NAMALWA (cell line): ENCODE results near the gene SVEP1.
A peak's percentile ranks its signal among the peaks of the same experiment; 100 is the strongest.
"Not testable (repeated sequence)": the region's sequence is repeated elsewhere in the genome, so short reads cannot be mapped to it uniquely, and the experiment has no call there.

ENCODE experiments used
- DNase-seq: peaks from one replicate; pipeline ENCODE4 v3.0.0-alpha.2; 2015; ENCODE audit warnings: low spot score

Gene SVEP1

DNA sequence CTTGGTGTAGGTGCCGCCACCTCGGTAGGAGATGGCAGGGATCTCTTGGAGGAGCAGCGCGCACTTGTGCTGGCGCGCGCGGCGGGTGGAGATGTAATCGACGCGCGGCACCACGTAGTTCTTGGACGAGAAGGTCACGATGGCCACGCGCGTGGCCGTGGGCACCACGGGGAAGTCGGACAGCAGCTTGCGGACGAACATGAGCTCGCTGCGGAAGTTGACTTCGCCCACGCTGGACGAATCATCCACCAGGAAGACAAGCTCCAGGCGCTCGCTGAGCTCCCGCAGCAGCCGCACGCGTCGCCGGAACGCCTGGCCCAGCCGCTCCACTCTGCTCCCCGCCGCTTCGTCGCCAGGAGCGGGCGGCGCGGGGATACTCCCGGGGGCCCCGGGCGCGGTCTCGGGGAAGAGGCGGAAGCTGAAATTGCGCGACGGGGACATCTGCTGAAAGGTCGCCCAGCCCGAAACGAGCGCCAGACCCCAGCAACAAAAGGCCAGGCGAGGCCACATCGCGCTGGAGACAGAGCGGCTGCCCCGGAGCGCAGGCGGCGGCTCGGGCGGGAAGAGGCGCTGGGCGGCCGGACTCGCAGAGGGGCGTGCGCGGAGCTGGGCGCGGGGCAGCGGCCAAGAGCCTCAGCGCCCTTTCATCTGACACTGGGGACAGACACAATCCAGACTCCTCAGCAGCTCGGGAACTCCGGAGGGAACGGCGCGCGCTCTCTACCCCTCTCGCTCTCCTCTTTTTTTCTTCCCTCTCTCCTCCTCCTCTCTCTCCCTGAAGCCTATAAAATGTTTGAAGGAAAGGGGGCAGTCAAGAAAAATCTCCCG is at the start of gene SVEP1:
SVEP1 (minus strand) TSS at position 708 of the 828 bp plus-strand sequence; CDS start at position 510, 198 bp downstream.
- no peak for DNase-seq

DNA sequence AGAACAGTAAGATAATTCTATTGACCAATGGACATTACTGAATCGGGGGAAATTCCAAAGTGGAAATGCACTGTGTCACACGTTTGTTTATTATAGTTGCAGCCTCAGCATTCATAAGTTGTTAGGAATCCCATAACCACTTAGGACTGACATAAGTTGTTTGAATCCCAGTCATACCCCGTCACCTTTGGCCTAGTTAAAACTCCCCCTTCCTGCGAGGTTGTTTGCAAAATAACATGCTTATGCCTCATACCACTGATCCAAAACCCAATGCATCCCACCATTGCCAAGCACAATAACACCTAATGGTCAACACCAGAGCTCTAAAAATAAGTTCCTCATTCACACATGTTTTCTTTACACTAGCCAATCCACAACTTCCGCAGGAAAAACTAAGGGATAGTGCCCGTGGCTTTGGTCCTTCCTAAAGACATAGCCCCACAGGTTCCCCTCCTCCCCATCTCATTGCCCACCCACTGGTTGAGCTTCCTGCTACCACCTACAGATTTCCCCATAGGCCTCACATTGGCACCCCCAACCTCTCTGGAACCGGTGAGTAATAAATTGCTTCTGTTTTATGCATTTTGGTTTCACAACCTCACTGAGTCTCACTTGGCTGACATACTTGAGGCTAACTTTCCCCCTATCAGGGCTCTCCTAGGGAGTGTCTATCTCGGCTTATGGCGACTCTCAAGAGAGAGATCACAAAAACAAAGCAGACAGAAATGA is 46.7 kb upstream of the SVEP1 start:
- DNase-seq = no peak

DNA sequence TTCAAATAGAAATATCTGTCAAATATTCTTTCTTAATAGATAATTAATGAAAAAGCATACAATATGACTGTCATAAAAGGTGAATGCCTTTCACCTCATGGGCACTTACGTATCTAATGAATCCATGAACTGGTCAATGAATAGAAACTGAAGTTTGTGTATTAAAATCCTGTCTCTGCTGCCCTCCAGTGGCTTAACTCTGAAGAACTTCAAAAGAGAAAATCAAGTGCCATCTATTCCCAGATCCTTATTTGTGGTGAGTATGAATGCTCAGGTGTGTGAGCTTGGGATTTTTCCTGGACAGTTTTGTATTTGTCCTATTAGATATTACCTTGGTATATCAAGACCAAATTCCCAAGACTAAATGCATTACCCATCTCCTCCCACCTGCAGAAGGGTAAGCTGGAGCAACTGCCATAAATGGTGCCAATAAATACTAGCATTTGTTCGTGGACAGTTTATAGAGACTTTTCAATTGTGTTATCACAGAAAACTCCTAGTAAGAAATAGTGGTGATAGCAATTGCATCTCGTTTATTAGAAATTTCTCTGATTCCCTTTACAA is 44.0 kb upstream of the SVEP1 start:
- peak; percentile 67 for DNase-seq

DNA sequence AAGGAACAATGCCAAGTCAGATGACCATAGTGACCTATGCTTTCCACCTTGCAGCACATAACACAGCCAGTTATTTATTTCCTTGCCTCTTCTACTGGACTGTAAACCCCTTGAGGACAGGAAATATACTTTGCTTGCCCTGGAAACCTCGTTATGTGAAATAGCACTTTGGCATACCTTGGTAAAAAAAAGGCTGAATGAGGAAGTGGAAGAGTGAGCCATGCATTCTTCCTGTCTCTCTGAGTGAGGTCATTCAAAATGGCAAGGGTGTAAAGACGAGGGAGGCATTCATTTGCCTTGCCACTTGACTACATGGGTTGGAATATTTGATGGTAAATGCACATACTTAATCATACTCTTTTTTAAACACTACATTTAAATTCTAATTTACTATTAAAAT is 42.8 kb upstream of the SVEP1 start:
- DNase-seq = no peak

DNA sequence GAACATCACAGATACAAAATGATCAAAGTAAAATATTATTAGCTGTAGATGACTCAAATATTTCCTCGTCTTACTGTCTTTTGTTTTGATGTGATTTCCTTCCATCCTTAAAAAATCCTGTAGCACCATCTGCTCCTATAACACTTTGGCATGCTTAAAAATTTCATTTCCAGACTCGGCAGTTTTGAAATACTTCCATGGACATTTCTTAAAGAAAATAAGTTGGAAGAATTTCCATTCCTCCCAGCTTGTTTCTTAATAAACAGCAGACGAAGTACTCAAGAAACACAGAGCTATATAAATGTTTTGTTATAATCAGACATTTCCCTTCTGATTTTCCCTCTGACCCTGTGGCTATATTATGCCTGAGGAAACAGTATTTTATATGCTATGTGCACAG is 41.2 kb upstream of the SVEP1 start:
- DNase-seq = no peak

DNA sequence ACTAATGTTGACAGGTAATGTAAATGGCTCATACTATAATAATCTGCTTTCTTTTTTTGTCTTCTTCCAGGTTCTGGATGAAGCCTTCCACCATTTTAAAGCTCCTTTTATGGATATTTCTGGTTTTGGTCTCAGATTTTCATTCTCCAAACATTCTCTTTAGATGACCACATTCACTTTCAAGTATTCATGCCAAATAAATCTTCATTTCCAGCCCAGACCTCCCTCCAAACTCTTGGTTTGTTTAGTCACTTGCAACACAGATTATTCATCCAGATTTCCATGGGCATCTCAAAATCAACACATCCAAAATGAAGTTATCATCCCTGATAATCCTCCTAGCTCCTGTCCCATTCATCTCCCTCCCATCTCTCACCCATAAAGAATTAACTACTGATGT is 40.3 kb upstream of the SVEP1 start:
- DNase-seq = no peak

DNA sequence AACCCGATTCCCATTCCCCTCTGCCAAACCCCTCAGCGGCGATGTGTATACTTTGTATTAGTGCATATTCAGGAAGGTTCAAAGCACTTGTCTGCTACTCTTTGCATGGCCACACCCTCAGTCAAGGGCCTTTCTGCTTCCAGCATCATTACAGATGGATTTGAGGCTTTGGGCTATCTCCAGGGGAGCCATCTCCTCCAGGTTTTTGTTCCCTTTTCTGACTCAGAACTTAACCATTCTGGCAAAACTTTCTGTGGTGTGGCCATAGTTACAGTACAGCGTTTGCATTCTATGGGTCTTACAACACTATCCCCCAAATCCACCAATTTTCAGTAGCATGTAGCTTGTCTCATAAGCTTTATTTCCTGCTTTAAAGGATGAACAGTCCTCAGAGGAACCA is 36.0 kb upstream of the SVEP1 start:
- DNase-seq = no peak

DNA sequence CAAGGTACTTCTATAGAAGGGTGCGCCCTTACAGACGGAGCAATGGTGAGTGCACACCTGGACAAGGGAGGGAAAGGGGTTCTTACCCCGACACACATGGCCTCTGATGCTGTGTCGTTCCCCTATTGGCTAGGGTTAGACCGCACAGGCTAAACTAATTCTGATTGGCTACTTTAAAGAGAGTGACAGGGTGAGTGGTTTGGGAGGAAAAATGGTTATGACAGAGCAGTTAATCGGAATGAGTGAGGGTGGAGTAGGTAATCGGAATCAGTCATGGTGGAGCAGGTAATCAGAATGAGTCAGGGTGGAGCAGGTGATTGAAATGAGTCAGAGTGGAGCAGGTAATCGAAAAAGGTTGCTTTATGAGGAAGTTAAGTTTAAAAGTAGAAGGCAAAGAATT is 35.0 kb upstream of the SVEP1 start:
- DNase-seq = not testable (repeated sequence)

DNA sequence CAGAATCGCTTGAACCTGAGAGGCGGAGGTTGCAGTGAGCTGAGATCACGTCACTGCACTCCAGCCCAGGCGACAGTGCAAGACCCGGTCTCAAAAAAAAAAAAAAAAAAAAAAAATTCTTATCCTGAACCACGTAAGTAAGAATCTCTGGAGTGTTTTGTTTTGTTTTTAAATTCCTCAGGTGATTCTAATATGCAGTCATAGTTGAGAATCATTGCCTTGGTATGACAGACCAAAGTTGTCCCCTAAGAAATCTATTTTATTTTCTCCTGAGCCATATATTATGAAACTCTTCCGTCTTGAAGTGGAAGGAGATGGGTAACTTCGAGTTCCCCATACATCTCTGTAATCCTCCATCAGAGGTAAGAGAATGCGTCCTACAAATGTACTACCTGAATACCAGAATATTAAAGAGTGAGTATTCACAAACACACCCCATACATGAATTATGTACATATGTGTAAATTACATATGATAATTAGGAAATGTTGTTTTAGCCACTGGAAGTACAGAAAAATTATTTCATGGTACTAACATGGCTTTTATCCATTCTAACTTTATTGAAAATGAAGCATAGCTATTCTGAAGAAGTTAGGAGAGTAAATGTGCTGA is 26.7 kb upstream of the SVEP1 start:
- no peak for DNase-seq

DNA sequence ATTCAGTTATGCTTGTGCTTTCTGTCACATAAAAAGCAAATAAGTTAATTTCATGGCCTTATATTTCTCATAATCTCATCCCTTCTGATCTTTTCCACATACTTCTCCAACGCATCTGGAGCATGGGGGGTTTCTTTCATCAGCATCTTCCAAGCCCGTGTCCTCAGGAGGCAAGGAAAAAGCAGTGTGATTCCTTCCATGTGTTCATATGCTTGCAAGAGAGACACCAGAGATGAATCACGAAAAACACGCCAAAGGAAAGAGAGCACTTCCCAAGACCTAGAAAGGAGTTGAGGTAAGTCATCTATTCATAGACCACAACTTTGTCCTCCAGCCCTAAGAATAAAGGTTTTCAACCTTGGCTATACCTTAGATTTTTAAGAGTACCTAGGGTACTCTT is 26.0 kb upstream of the SVEP1 start:
- DNase-seq = no peak

DNA sequence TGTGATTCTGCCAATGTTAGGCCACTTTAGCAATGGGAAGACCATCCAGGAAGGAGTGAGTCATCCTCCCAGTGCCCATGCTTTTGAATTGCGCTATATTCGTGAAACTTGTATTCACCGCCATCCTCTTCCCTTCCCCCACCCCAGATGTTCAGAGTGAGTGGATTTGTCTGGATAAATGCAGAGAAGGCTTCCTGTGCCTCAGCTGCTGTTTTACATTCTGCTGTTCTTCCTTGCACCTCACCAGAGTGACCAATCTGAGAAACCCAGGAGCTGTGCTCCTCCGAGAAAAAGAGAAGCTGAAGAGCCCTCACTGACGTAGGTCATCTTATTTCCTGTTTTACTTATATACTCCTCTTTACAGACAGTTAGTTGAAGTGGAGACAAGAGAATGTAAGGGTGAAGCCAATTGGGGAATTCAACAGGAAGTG is 24.6 kb upstream of the SVEP1 start:
- DNase-seq = no peak

DNA sequence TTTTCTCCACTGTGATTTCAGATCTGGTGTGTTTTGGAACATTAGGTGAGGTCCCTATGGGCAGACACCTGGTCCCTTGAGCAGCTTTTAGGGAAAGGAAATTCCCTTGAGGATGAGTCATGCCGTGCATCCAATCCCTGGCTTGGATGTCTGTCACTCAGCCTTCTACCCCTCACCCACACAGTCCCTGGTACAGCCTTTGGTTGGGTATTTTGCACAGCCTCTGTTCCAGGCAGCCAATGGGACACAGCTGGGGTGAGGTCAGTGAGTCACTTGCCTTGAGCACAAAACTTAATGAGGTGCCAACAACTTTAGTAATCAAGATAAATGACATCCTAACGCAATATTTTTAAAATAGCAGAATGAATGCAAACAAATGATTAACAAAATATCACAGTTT is 22.7 kb upstream of the SVEP1 start:
- no peak for DNase-seq

DNA sequence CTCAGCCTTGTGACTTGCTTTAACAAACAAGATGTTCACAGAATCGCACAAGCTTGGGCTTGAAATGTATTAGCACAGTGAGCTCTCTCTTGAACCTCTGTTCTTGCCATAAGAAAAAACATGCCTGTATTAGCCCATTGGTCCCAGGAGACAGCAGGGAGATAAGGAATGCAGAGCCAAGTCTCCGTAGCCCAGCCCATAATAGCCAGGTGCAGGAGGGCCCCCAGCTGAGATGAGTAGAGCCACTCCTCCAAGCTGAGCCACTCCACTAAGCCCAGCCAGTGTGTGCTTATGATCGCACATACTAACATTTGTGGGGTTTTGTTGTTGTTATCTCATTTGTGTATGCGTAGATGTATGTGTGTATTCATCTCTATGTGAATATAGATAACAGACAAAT is 21.6 kb upstream of the SVEP1 start:
- no peak for DNase-seq

DNA sequence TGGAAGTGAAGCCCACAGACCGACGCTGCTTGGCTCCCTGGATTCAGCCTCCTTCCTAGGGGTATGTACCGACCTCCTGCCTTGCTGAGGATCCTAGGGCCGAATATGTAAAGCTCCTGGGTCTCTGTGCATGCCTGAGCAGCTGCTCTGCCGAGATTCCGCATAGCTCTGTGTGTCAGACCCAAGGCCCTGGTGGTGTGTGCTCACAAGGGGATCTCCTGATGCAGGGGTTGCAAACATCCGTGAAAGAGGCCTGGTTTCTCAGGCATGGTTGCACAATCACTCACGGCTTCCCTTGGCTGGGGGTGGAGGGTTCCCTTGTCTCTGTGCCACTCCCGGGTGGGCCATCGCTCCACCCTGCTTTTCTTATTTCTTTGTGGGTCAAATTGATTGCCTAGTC is 19.9 kb upstream of the SVEP1 start:
- DNase-seq = no peak

DNA sequence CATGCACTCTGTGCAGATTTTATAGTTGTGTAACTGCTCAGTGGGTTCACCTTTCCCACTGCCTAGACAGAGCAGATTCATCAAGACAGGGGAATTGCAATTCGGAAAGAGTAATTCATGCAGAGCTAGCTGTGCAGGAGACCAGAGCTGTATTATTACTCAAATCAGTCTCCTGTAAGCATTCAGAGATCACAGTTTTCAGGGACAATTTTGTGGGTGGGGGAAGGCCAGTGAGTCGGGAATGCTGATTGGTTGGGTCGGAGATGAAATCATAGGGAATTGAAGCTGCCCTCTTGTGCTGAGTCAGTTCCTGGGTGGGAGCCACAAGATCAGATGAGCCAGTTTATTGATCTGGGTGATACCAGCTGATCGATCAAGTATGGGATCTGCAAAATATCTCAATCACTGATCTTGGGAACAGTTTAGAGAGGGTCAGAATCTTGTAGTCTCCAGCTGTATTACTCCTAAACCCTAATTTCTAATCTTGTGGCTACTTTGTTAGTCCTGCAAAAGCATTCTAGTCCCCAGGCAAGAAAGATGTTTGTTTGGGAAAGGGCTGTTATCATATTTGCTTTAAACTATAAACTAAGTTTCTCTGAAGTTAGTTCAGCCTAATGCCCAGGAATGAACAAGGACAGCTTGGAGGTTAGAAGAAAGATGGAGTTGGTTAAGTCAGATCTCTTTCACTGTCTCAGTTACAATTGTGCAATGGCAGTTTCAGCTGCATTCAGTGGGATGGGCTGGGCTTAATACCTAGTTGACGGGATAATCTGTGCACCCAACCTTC is 12.7 kb upstream of the SVEP1 start:
- no peak for DNase-seq

DNA sequence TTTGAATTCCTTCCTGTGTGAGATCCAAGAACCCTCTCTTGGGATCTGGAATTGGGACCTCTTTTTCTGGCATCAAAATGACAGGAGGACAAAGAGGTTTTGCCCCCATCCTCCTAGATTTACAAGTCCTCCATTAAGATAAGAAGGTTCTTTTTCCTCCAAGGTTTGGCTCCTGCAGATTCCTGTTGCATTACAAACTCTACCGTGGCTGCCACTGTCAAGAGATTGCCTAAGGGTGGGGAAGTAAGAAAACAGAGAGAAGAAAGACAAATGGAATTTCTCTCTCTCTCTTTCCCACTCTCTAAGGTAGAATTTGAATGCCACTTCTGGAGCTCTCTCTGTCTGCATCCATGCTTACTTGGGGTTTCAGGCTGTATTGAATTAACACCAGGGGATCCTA is 12.0 kb upstream of the SVEP1 start:
- no peak for DNase-seq

DNA sequence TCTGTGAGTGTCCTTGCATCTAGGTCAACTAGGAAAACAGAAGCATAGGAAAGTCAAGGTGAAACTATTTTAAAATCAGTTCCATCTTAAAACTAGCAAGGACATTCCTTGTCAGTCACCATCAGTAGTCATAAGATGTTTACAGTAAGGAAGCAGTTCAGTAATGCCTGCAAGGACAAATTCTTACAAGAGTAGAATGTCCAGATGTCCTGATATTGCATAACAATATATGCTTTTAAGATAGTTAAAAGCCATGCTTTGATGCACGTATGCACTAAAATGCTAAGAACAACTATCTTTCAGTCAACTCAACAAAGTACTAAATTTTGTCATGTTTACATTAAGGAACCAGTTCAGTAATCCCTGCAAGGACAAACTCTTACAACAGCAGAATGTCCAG is 11.3 kb upstream of the SVEP1 start:
- DNase-seq = no peak

DNA sequence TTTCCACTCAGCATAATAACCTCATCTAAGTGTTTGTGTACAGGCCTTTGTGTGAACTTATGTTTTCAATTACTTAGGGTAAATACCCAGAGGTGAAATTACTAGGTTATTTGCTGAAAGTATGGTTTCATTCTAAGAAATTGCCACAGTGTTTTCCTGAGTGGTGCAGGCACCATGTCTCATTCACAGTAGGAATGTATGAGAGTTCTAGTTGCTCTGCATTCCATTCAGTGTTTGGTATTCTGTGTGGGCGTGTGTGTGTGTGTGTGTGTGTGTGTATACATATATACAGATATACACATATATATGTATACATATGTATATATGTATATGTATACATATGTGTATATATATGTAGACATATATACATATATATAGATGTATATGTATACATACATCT is 8.8 kb upstream of the SVEP1 start:
- no peak for DNase-seq

DNA sequence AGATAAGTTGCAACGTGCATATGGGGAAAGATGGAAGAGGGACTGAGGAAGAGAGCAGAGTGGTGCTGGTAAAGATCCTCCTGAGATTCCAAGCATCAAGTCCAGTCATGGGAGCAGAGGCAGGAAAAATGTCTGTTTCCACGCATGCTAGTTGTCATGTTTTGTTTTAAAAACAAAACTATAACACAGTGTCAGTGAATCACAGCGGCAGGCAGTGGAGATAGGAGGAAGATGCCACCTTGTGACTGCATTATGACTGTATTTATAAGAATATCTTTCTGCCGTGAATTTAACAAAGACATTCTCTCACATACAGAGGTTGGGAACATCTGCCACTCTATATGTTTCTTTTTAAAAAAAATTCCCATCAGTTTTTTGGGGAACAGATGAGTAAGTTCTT is 3.7 kb upstream of the SVEP1 start:
- peak; percentile 10 for DNase-seq

DNA sequence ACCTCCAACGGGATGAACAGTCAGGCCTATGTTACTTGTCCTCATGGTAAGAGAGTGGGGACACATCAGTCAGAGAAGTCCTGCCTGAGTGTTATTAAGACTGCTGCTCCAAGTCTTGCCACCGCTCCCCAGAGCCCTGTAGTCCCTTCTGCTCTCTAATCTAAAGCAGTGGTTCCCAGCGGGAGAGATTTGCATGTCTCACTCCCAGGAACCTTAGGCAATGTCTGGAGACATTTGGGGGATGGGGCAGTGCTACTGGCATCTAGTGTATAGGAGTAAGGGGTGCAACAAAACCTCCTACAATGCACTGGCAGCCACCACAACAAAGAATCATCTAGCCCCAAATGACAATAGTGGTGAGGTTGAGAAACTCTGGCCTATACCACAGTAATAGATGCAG is 2.6 kb upstream of the SVEP1 start:
- no peak for DNase-seq

DNA sequence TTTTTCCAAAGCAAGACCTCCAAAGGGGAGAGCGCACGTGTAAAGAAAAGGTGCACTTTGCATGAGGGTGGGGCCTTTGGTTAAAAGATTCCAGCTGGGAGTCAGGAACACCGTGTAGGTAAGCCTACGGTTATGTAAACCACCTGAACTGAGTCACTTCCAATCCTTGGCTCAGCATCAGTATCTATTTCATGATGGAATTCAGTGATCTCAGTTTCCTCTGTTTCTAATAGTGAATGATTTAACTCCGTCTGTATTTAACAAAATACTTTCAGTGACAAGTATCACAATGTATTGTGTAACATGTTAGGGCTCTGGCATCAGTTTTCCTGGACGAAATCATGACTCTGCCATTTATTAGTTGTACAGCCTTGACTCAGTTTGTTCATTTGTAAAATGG is 1.3 kb upstream of the SVEP1 start:
- DNase-seq = no peak

DNA sequence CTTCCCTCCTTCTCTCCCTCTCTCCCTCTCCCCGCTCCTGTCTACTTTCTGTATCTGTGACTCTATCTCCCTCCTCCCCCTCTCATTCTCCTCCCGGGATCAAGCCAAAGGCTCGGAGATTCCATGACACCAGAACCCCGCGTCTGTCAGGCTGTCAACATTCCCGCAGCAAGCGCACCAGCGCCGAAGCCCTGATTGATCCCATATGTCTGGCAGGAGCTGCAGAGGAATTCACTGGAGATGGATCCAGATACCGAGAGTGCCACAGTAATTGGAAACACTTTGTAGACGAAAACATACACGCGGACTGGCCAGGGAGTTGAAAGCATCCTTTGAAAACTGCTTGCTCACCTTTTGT is 300 bp upstream of the SVEP1 start:
- no peak for DNase-seq
